HG03025 (cell line): ENCODE measurements around the gene ACTR2.
A peak's percentile ranks its signal among the peaks of the same experiment; 100 is the strongest.
"Not testable (repeated sequence)": the region's sequence is repeated elsewhere in the genome, so short reads cannot be mapped to it uniquely, and the experiment has no call there.

Source experiments
- ATAC-seq: cut with Tn5 transposase; IDR thresholded peaks from one replicate; pipeline ENCODE4 v1.9.1; 2021; ENCODE audit warnings: mild to moderate bottlenecking, moderate library complexity; ENCODE audit not compliant: unreplicated experiment, low FRiP score

ACTR2 gene

DNA sequence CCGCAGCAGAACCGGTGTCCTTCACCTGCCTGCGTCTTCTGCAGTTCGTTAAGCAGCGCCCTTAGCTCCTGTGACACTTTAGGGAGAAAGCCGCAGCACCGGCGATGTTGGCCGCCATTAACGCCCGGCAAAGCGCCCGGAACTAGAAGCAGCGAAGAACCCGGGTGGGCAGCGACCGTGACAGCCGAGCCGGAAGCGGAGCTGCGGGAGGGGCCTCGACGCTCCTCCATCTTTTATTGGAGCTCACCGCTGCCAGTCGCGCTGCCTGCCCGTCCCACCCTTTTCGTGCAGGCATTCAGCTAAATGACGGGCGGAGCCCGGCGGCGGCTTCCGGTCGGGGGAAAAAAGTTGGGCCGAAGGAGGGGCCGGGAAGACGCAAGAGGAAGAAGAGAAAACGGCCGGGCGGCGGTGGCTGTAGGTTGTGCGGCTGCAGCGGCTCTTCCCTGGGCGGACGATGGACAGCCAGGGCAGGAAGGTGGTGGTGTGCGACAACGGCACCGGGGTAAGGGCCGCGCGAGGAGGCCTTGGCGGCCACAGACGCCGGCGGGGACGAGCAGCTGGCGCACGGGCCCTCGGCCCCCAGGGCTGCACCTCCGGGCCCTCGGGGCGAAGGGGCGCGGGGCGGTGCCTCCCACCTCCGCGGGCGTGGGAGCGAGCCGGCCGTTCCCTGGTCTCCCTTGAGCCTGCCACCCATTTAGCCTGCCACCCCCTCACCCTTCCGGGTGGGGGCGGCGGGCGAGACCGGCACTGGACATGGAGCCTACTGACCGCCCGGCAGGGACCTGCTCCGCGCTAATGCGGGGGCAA, at the start of gene ACTR2:
Gene ACTR2 (plus strand): TSS at position 376 of the 807 bp plus-strand sequence. CDS start 79 bp downstream, at position 455.
- peak; percentile 84 for ATAC-seq

- no peak for ATAC-seq
Observed at GRCh38 chr2:65182570-65182969, 45.1 kb upstream of the ACTR2 start.

GRCh38 chr2:65183406-65183805, 44.2 kb upstream of the ACTR2 start:
- not testable (repeated sequence) for ATAC-seq

GRCh38 chr2:65185012-65185411, 42.6 kb upstream of the ACTR2 start:
- ATAC-seq, result no peak

DNA sequence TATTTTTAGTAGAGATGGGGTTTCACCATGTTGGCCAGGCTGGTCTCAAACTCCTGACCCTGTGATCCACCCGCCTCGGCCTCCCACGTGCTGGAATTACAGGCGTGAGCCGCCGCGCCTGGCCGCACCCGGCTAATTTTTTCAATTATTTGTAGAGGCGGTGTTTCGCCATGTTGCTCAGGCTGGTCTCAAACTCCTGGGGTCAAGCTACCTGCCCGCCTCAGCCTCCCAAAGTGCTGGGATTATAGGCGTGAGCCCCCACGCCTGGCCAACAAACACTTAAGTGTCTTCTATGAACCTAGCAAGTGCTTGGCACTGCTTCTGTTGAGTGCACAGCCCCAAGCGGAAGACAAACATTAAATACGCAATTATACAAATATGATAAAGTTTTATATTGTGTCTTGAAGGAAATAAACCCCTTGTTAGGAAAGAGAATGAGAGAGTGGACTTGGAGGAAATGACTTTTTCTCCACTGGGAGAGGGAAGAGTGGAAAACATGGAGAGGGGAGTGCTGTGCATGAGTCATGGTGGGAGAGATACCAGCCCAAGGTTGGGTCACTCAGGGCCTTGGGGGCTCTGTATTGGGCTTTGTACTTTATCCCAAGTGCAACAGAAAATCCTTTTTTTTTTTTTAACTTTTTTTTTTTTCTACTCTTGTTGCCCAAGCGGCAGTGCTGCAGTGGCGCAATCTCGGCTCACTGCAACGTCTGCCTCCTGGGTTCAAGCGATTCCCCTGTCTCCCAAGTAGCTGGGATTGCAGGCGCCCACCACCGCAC, 41.4 kb upstream of the ACTR2 start:
- ATAC-seq, result no peak

- peak; percentile 69 for ATAC-seq
Observed at GRCh38 chr2:65186872-65187851, 40.5 kb upstream of the ACTR2 start.

- ATAC-seq, result no peak
Observed at GRCh38 chr2:65193446-65193845, 34.2 kb upstream of the ACTR2 start.

- no peak for ATAC-seq
Observed at GRCh38 chr2:65198737-65199136, 28.9 kb upstream of the ACTR2 start.

DNA sequence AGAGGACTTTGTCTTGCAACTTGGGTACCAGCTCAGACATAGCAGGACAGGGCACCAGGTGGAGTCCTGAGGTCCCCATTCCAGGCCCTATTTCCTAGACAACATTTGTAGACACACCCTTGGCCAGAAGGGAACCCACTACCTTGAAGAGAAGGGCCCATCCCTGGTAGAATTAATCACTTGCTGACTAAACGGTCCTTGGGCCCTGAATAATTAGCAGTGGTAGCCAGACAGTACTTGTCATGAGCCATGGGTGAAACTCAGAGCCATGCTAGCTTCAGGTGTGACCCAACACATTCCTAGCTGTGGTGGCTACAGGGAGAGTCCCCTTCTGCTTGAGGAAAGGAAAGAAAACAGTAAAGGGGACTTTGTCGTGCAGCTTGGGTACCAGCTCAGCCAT, 28.5 kb upstream of the ACTR2 start:
- ATAC-seq, result no peak

- no peak for ATAC-seq
Observed at GRCh38 chr2:65199891-65200290, 27.7 kb upstream of the ACTR2 start.

GRCh38 chr2:65204461-65205210, 23.0 kb upstream of the ACTR2 start:
- no peak for ATAC-seq

DNA sequence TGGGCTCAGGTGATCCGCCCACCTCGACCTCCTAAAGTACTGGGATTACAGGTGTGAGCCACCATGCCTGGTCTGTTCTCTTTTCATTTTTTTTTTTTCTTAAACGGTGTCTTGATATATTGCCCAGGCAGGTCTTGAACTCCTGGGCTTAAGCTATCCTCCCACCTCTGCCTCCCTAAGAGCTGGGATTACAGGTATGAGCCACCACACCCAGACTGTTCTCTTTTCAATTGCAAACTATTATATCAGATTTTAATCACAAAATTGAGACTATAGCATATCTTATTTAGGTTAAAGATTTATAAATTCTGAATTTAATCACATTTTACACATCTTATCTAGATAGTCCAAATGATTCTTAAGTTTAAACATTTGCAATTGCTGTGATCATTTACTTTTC, 15.5 kb upstream of the ACTR2 start:
- ATAC-seq, result no peak

- ATAC-seq, result no peak
Observed at GRCh38 chr2:65212619-65213018, 15.0 kb upstream of the ACTR2 start.

GRCh38 chr2:65213035-65213434, 14.6 kb upstream of the ACTR2 start:
- ATAC-seq, result no peak

DNA sequence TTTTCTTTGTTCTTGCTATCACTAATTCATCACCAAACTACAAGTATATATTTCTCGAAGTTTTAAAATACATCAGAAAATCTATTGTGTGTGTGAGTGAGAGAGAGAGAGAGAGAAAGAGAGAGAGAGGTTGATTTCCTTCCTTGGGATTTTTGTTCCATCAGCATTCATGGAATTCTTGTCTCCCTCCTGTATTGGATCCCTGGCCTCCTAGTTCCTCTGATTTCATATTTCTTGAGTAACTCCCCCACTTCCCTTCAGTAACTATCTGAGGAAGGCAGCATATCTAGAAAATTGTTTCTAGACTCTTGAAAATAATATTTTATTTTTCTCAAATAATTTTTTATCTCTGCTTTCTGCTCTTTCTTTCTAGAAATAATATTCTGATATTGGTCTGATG, 13.3 kb upstream of the ACTR2 start:
- ATAC-seq, result no peak

DNA sequence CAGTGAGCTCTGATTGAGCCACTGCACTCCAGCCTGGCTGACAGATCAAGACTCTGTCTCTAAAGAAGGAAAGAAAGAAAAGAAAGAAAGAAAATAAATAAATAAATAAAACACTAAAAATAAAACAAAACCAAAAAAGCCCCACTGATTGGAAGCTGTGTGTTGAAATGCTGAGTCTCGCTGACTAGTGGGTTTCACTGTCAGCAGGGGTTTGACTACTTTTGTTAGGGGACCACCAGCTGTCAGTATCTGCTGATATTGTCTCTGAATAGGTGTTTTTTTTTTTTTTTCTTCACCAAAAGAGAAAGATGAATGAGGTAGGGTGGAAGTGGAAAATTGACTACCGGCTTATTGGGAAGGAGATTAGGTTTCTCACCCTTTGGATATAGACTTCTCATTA, 12.8 kb upstream of the ACTR2 start:
- ATAC-seq, result no peak

DNA sequence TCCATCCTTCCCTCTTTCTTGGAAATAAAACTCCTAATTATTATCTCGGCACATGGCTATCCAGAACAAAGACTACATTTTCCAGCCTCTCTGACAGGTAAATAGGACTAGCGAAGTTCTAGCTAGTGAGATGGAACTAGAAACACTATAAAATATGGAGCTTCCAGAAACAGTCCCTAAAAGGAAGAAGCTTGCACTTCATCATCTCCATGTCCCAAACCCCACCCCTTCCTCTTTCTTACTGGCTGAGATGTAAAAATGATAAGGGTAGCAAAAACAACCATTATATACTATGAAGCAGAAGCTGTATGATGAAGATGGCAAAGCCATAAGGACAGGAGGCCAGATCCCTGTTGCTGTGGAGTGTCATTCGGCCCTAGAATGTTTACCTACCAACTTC, 11.7 kb upstream of the ACTR2 start:
- no peak for ATAC-seq

DNA sequence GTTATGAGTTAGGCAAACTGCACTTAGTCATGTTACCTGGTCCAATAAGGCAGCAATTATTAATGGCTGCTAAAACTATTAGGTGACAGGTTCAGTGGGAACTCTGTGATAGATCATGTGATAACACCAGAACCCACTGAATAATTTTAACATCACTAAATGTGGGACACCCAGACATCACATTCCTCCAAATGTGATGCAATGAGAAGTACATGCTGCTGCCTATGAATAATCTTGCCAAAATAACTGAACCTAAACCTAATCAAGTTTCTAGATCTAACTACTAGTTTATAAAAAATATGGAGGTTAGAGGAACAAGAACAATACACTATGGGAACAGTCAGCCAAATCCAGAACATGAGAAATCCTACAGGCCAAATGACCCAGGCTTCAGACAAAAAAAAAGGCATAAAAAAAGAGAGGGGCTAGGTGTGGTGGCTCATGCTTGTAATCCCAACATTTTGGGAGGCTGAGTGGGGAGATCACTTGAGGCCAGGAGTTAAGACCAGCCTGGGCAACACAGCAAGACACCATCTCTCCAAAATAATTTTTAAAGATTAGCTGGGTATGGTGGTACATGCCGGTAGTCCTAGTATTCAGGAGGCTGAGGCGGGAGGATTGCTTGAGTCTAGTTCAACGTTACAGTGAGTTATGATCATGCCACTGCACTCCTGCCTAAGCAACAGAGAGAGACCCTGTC, 7.0 kb upstream of the ACTR2 start:
- ATAC-seq, result no peak

GRCh38 chr2:65221275-65221674, 6.4 kb upstream of the ACTR2 start:
- ATAC-seq, result not testable (repeated sequence)
